A673 (cell line): ENCODE data around the gene PCDHGA11. TPM values are rescaled to one million over a fixed set of nuclear protein-coding genes. Genes with fewer than 3 reads are reported as not detected.
"Not testable (repeated sequence)": the region's sequence is repeated elsewhere in the genome, so short reads cannot be mapped to it uniquely, and the experiment has no call there.

Experiments
- BruUV-seq: library from RNA; stranded (reverse); fragments of 400-500 nt; replicated peaks from 2 replicates; lab custom pipeline; 2021; lab: Mats Ljungman, UMichigan
- CTCF ChIA-PET: fragments of 300-600 bp; sonication (Branson Sonifier 250); formaldehyde crosslinking; loops from one replicate; lab custom pipeline; 2022; ENCODE audit warnings: antibody characterized with exemption; lab: Charles Lee
- POLR2A ChIA-PET: fragments of 300-600 bp; sonication (Branson Sonifier 250); formaldehyde crosslinking; loops from one replicate; lab custom pipeline; 2022; ENCODE audit warnings: antibody characterized with exemption; ENCODE audit not compliant: low non-redundant PET; lab: Charles Lee
- DNase-seq: peaks from one replicate; pipeline ENCODE4 v3.0.0-alpha.2; 2015; ENCODE audit warnings: low spot score
- H3K27ac ChIP-seq: fragments of 200-600 bp; sonication (generic); 2 replicates; pipeline ENCODE4 v1.5.1; 2016; ENCODE audit warnings: mixed run types, low read depth, mild to moderate bottlenecking, mixed read lengths, antibody characterized with exemption, low read length; ENCODE audit not compliant: poor library complexity, severe bottlenecking
- H3K27me3 ChIP-seq: fragments of 200-600 bp; sonication (generic); replicated peaks from 2 replicates; pipeline ENCODE4 v1.6.1; 2017; ENCODE audit warnings: mixed run types, low read depth, mild to moderate bottlenecking, mixed read lengths, antibody characterized with exemption, low read length; ENCODE audit not compliant: insufficient read depth, poor library complexity
- H3K36me3 ChIP-seq: fragments of 200-600 bp; sonication (generic); 2 replicates; pipeline ENCODE4 v1.6.1; 2016; ENCODE audit warnings: mixed run types, mild to moderate bottlenecking, mixed read lengths, antibody characterized with exemption, low read length; ENCODE audit not compliant: insufficient read depth, poor library complexity, severe bottlenecking
- H3K4me1 ChIP-seq: fragments of 200-600 bp; sonication (generic); 2 replicates; pipeline ENCODE4 v1.6.1; 2017; ENCODE audit warnings: mixed run types, mild to moderate bottlenecking, mixed read lengths, antibody characterized with exemption, low read length; ENCODE audit not compliant: insufficient read depth, poor library complexity, severe bottlenecking
- H3K4me3 ChIP-seq: fragments of 200-600 bp; sonication (generic); 2 replicates; pipeline ENCODE4 v1.5.1; 2016; ENCODE audit warnings: low read depth, mixed run types, mild to moderate bottlenecking, mixed read lengths, low read length; ENCODE audit not compliant: poor library complexity, severe bottlenecking
- H3K9me3 ChIP-seq: fragments of 200-600 bp; sonication (generic); 2 replicates; pipeline ENCODE4 v1.6.1; 2016; ENCODE audit warnings: mixed run types, low read depth, mild to moderate bottlenecking, mixed read lengths, antibody characterized with exemption, low read length; ENCODE audit not compliant: poor library complexity, severe bottlenecking
- EZH2 ChIP-seq: fragments of 200-600 bp; sonication (generic); IDR thresholded peaks from 2 replicates; pipeline ENCODE4 v1.6.1; 2017; ENCODE audit warnings: borderline replicate concordance, low read depth, mild to moderate bottlenecking, mixed read lengths, antibody characterized with exemption, low read length; ENCODE audit not compliant: poor library complexity, severe bottlenecking
- intact Hi-C: fragments of 100-400 bp; cut with micrococcal nuclease; formaldehyde crosslinking; loops from one replicate; pipeline ENCODE4 v1.10.0; 2022; ENCODE audit not compliant: unreplicated experiment
- total RNA-seq: library from RNA; stranded (reverse); gene quantifications from 2 replicates; pipeline ENCODE4 v1.2.3, GENCODE V29; 2021
- TF ChIP-seq, protein P1 (sequence below): fragments of 300-800, 200-600 bp; sonication (generic); conservative IDR thresholded peaks from 2 replicates; pipeline ENCODE4 v1.5.1; 2017; ENCODE audit warnings: low read depth, mild to moderate bottlenecking, antibody characterized with exemption, low read length, moderate library complexity, mixed read lengths

Gene PCDHGA11
- total RNA-seq, 1 experiment from 2014 or later, result 35.5 TPM

DNA sequence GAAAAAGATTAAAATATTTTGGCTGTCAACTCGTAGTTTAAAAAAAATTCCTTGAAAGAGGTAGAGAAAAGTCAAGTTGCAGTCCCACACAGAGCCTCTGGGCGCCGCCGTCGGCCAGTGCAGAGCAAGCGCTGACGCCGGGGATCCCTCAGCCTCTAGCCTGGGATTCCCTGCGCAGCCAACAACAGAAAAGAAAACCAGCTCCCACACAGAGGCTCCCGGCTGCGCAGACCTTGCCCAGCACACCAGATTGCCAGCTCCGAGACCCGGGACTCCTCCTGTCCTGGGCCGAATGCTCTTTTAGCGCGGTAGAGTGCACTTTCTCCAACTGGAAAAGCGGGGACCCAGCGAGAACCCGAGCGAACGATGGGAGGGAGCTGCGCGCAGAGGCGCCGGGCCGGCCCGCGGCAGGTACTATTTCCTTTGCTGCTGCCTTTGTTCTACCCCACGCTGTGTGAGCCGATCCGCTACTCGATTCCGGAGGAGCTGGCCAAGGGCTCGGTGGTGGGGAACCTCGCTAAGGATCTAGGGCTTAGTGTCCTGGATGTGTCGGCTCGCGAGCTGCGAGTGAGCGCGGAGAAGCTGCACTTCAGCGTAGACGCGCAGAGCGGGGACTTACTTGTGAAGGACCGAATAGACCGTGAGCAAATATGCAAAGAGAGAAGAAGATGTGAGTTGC, 3.2 kb upstream of the PCDHGA11 start, which contains the start of gene PCDHGB7:
Gene PCDHGB7, plus strand, starts transcription at position 184 of the 679 bp plus-strand sequence. Its CDS starts 183 bp downstream, at position 367.
- POLR2A ChIA-PET, H3K27ac ChIP-seq, H3K4me1 ChIP-seq, H3K27me3 ChIP-seq, BruUV-seq, H3K4me3 ChIP-seq, intact Hi-C loops: not testable (repeated sequence)
- peaks cover 12% of the 10 kb centered on the region for H3K36me3 ChIP-seq
- peak; percentile 24 for DNase-seq
- H3K9me3 ChIP-seq, result peaks cover 87% of the 10 kb centered on the region
- CTCF ChIA-PET, result interaction anchor here (1.1 kb wide), 1 partner anchor 143 kb away, joined by 8 read pairs; no protein-coding TSS in a partner anchor
- TF ChIP-seq, protein P1, sequence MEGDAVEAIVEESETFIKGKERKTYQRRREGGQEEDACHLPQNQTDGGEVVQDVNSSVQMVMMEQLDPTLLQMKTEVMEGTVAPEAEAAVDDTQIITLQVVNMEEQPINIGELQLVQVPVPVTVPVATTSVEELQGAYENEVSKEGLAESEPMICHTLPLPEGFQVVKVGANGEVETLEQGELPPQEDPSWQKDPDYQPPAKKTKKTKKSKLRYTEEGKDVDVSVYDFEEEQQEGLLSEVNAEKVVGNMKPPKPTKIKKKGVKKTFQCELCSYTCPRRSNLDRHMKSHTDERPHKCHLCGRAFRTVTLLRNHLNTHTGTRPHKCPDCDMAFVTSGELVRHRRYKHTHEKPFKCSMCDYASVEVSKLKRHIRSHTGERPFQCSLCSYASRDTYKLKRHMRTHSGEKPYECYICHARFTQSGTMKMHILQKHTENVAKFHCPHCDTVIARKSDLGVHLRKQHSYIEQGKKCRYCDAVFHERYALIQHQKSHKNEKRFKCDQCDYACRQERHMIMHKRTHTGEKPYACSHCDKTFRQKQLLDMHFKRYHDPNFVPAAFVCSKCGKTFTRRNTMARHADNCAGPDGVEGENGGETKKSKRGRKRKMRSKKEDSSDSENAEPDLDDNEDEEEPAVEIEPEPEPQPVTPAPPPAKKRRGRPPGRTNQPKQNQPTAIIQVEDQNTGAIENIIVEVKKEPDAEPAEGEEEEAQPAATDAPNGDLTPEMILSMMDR, result 0 out of 2 replicates have a peak, but pooled peaks have one; percentile 37

DNA sequence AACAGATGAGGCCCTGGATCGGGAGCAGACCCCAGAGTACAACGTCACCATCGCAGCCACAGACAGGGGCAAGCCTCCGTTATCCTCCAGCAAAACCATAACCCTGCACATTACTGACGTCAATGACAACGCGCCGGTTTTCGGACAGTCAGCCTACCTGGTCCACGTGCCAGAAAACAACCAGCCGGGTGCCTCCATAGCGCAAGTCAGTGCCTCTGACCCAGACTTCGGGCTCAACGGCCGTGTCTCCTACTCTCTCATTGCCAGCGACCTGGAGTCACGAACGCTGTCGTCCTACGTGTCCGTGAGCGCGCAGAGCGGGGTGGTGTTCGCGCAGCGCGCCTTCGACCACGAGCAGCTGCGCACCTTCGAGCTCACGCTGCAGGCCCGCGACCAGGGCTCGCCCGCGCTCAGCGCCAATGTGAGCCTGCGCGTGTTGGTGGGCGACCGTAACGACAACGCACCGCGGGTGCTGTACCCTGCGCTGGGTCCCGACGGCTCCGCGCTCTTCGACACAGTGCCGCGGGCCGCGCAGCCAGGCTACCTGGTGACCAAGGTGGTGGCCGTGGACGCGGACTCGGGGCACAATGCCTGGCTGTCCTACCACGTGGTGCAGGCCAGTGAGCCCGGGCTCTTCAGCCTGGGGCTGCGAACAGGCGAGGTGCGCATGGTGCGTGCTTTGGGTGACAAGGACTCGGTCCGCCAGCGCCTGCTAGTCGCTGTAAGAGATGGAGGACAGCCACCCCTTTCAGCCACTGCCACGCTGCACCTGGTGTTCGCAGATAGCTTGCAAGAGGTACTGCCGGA, 1.6 kb upstream of the PCDHGA11 start:
- BruUV-seq, result no TSS peak
- no peak for TF ChIP-seq EZH2
- TF ChIP-seq, protein P1, result no peak
- Histone ChIP-seq H3K27me3 (no peaks in the 10 kb centered on the region), H3K4me1 (no peaks in the 10 kb centered on the region), H3K9me3 (peaks cover 87% of the 10 kb centered on the region), H3K4me3 (no peak overlapping the region), H3K27ac (no peak overlapping the region), H3K36me3 (no peaks in the 10 kb centered on the region)
- ChIA-PET POLR2A (no interaction called here), CTCF (interaction anchor here (3.1 kb wide), 1 partner anchor 145 kb away, joined by 15 read pairs; no protein-coding TSS in a partner anchor)
- intact Hi-C loops, result no loop called here
- DNase-seq, result no peak

DNA sequence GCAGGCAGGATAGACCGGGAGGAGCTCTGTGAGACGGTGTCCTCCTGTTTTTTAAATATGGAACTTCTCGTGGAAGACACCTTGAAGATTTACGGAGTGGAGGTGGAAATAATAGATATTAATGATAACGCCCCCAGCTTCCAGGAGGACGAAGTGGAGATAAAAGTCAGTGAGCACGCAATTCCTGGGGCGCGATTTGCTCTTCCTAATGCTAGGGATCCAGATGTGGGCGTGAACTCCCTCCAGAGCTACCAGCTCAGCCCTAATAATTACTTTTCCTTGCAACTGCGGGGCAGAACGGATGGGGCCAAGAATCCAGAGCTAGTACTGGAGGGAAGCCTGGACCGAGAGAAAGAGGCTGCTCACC, 621 bp downstream of the PCDHGA11 start:
- peak; percentile 45 for DNase-seq
- ChIA-PET POLR2A (no interaction called here), CTCF (interaction anchor here (0.6 to 3.1 kb wide), 10 partner anchors 9 to 198 kb away, joined by 3 to 15 read pairs (median 5); partner anchors contain the start of genes PCDHB14, PCDHGA12 and PCDHGB3)
- Histone ChIP-seq H3K9me3 (peaks cover 95% of the 10 kb centered on the region), H3K27me3 (no peaks in the 10 kb centered on the region), H3K36me3 (peaks cover 14% of the 10 kb centered on the region), H3K4me1 (no peaks in the 10 kb centered on the region), H3K4me3 (peak overlapping the region; percentile 53), H3K27ac (peak overlapping the region; percentile 77)
- TF ChIP-seq, protein P1, result no peak
- no peak for TF ChIP-seq EZH2
- BruUV-seq, result no TSS peak
- intact Hi-C loops, result loop anchor here (1.0 kb wide), 1 partner anchor 136 kb away; no protein-coding TSS in a partner anchor
